Liver (tissue), 9 donors: ENCODE measurements around the gene LPP. TPM values are rescaled to one million over a fixed set of nuclear protein-coding genes. Genes with fewer than 3 reads are reported as not detected.
"Not testable (repeated sequence)": the region's sequence is repeated elsewhere in the genome, so short reads cannot be mapped to it uniquely, and the experiment has no call there.

Experiments
- DNase-seq: peaks from one replicate; pipeline ENCODE4 v3.0.0-alpha.2; 2017; ENCODE audit warnings: low spot score
- H3K27ac ChIP-seq, 2 donors: one replicate each; pipeline ENCODE4 v1.7.0; 2013; ENCODE audit warnings: inconsistent platforms in 2 of 2, low read length in 2 of 2, control low read depth in 1 of 2, low read depth in 1 of 2, mild to moderate bottlenecking in 1 of 2
- H3K27me3 ChIP-seq, 4 donors: one replicate each; pipeline versions ENCODE4 v1.6.1 to v1.7.0; 2013; ENCODE audit warnings: low read length in 3 of 4, inconsistent platforms in 1 of 4, mild to moderate bottlenecking in 1 of 4, moderate library complexity in 1 of 4; ENCODE audit not compliant: control insufficient read depth in 4 of 4, insufficient read depth in 4 of 4
- H3K36me3 ChIP-seq, 4 donors: one replicate each; pipeline versions ENCODE4 v1.6.1 to v1.7.0; 2013; ENCODE audit warnings: low read length in 3 of 4, mild to moderate bottlenecking in 3 of 4, low read depth in 1 of 4, moderate library complexity in 1 of 4; ENCODE audit not compliant: control insufficient read depth in 4 of 4, insufficient read depth in 3 of 4
- H3K4me1 ChIP-seq, 4 donors: one replicate each; pipeline versions ENCODE4 v1.6.1 to v1.7.0; 2013; ENCODE audit warnings: low read length in 3 of 4, mild to moderate bottlenecking in 3 of 4, moderate library complexity in 1 of 4; ENCODE audit not compliant: control insufficient read depth in 4 of 4, insufficient read depth in 4 of 4
- H3K4me3 ChIP-seq, 3 donors: one replicate each; pipeline versions ENCODE4 v1.6.1 to v1.7.0; 2013; ENCODE audit warnings: low read length in 3 of 3, control low read depth in 1 of 3, low read depth in 1 of 3, mild to moderate bottlenecking in 1 of 3
- H3K9ac ChIP-seq, 2 donors: one replicate each; pipeline ENCODE4 v1.7.0; 2013; ENCODE audit warnings: low read length in 2 of 2, mild to moderate bottlenecking in 2 of 2, moderate library complexity in 2 of 2, control low read depth in 1 of 2, low read depth in 1 of 2
- H3K9me3 ChIP-seq, 4 donors: one replicate each; pipeline versions ENCODE4 v1.6.1 to v1.7.0; 2013; ENCODE audit warnings: low read length in 3 of 4; ENCODE audit not compliant: control insufficient read depth in 4 of 4
- EGR1 ChIP-seq, 2 donors: IDR thresholded peaks; 2 replicates each; pipeline ENCODE4 v1.6.1; 2016 to 2018; ENCODE audit warnings: antibody characterized with exemption in 2 of 2, low read depth in 2 of 2
- FOXA1 ChIP-seq: IDR thresholded peaks from 2 replicates; pipeline ENCODE4 v1.6.1; 2016; ENCODE audit warnings: antibody characterized with exemption
- FOXA2 ChIP-seq: IDR thresholded peaks from 2 replicates; pipeline ENCODE4 v1.6.1; 2016; ENCODE audit warnings: antibody characterized with exemption
- GABPA ChIP-seq, 2 donors: IDR thresholded peaks in 1 of 2; conservative IDR thresholded peaks in 1 of 2; 2 replicates each; pipeline ENCODE4 v1.6.1; 2016; ENCODE audit warnings: antibody characterized with exemption in 2 of 2, mild to moderate bottlenecking in 1 of 2, moderate library complexity in 1 of 2
- HNF4A ChIP-seq, 2 donors: conservative IDR thresholded peaks; 2 replicates each; pipeline ENCODE4 v1.6.1; 2016; ENCODE audit warnings: antibody characterized with exemption in 2 of 2, mild to moderate bottlenecking in 2 of 2
- HNF4G ChIP-seq: IDR thresholded peaks from 2 replicates; pipeline ENCODE4 v1.6.1; 2016; ENCODE audit warnings: antibody characterized with exemption
- JUND ChIP-seq, 2 donors: IDR thresholded peaks; 2 replicates each; pipeline ENCODE4 v1.6.1; 2016; ENCODE audit warnings: antibody characterized with exemption in 2 of 2
- RAD21 ChIP-seq, 2 donors: IDR thresholded peaks; 2 replicates each; pipeline ENCODE4 v1.6.1; 2016; ENCODE audit warnings: antibody characterized with exemption in 2 of 2, mild to moderate bottlenecking in 2 of 2
- RXRA ChIP-seq, 2 donors: IDR thresholded peaks; 2 replicates each; pipeline ENCODE4 v1.6.1; 2017 to 2018; ENCODE audit warnings: antibody characterized with exemption in 2 of 2, mild to moderate bottlenecking in 1 of 2
- SP1 ChIP-seq: IDR thresholded peaks from 2 replicates; pipeline ENCODE4 v1.6.1; 2018; ENCODE audit warnings: antibody characterized with exemption, mild to moderate bottlenecking
- TAF1 ChIP-seq: conservative IDR thresholded peaks from 2 replicates; pipeline ENCODE4 v1.6.1; 2016; ENCODE audit warnings: antibody characterized with exemption, mild to moderate bottlenecking
- YY1 ChIP-seq: IDR thresholded peaks from 2 replicates; pipeline ENCODE4 v1.6.1; 2016; ENCODE audit warnings: antibody characterized with exemption, mild to moderate bottlenecking
- WGBS: extraction: QIAGEN DNeasy Blood & Tissue Kit; methylation state at CpG from one replicate; pipeline ENCODE4 v1.1.7; 2013; 5-methylcytosine and 5-hydroxymethylcytosine counted together
- polyA plus RNA-seq, 2 donors: library from polyadenylated mRNA; stranded (reverse) in 1 of 2; unstranded in 1 of 2; fragments of 200-250 nt in 1 of 2; fragments of >200 nt in 1 of 2; fragmentation: Nextera tagmentation in 1 of 2; extraction: Ambion mirVana in 1 of 2; gene quantifications; one replicate each; pipeline versions ENCODE4 v1.2.1 to v1.2.3, GENCODE V29; 2013 to 2015
- total RNA-seq, 2 donors: library from RNA; depleted of rRNA; stranded (reverse); fragments of >200 nt; gene quantifications; one replicate each; pipeline ENCODE4 v1.2.3, GENCODE V29; 2014
- TF ChIP-seq, protein P1 (sequence below): IDR thresholded peaks from 2 replicates; pipeline ENCODE4 v1.6.1; 2016; ENCODE audit warnings: antibody characterized with exemption
- TF ChIP-seq, protein P2 (sequence below): IDR thresholded peaks from 2 replicates; pipeline ENCODE4 v1.6.1; 2016; ENCODE audit warnings: antibody characterized with exemption
- TF ChIP-seq, protein P3 (sequence below): IDR thresholded peaks from 2 replicates; pipeline ENCODE4 v1.6.1; 2016; ENCODE audit warnings: antibody characterized with exemption
- TF ChIP-seq, protein P4 (sequence below): fragments of 150-350 bp; IDR thresholded peaks from 2 replicates; pipeline ENCODE4 v1.5.1; 2017; ENCODE audit warnings: improper control_type of control experiment, low read depth, low read length; ENCODE audit not compliant: missing input control
- donor health status: healthy.
- donor health status: healthy.
- donor health status: healthy.
- donor health status: healthy.
- donor health status: healthy.

Gene LPP
- total and polyA plus RNA-seq, 4 donors, result 3.3 to 53.7 (median 28.2) TPM

DNA sequence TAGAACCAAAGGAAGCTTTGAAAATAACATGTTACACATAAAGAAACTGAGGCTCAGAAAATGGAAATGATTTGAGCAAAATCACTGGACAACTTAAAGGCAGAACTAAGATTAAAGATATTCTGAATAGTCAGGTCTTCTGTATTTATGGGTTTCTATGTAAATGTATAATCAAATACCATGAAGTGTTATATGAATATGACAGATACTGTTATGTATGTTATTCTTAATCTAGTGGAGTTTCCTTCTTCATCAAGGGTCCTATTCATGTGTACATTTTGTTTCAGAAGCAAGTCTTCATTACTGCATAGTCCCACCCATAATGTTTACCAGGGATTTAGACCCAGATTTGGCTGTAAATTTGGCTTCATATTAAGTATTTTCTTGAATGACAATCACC, 547.0 kb downstream of the LPP start:
- Histone ChIP-seq H3K9me3 (no peaks in the 10 kb centered on the region), H3K9ac (no peak overlapping the region), H3K27me3 (no peaks in the 10 kb centered on the region), H3K4me1 (peaks cover 0 to 4% (median 2%) of the 10 kb centered on the region in 4 donors), H3K4me3 (no peak overlapping the region), H3K27ac (no peak overlapping the region), H3K36me3 (no peaks in the 10 kb centered on the region)
- TF ChIP-seq SP1, result no peak
- no peak for TF ChIP-seq HNF4A (conservative IDR thresholded peaks at IDR 0.05)
- no peak for TF ChIP-seq RXRA (IDR thresholded peaks at IDR 0.05)
- no peak for TF ChIP-seq EGR1 (IDR thresholded peaks at IDR 0.05; ENCODE audit: low read depth in 2 of 2)
- no peak for DNase-seq

DNA sequence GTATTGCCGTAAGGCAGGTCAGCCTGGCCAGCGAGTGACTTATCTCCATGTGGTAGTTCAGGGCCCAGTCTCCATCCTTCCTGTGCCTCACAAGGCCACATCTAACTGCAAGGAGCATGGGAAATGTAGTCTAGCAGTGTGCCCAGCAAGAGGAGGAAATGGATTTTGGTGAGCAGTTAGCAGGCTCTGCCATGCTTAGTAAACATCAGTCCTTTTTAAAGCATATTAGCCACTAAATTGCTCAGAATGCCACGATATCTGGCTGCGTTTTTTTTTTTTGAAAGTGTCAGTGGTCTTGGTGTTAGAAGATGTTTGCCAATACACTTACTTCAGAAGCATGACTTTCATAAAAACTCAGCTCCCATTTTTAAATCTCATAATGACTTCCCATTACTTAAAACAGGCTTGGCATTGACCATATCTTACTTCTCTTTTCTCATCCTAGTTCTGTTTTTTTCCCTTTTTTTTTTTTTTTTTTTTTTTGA, 547.6 kb downstream of the LPP start:
- WGBS, result 67% methylated on average over 4 of the region's 4 CpGs
- Histone ChIP-seq H3K36me3 (no peaks in the 10 kb centered on the region), H3K9me3 (no peaks in the 10 kb centered on the region), H3K9ac (no peak overlapping the region), H3K4me3 (no peak overlapping the region), H3K27ac (no peak overlapping the region), H3K27me3 (no peaks in the 10 kb centered on the region), H3K4me1 (peaks cover 0 to 8% (median 2%) of the 10 kb centered on the region in 4 donors)
- TF ChIP-seq EGR1 (IDR thresholded peaks at IDR 0.05; ENCODE audit: low read depth in 2 of 2) (no peak), RAD21 (IDR thresholded peaks at IDR 0.05) (no peak), TAF1 (no peak), FOXA2 (no peak), YY1 (no peak), HNF4G (no peak), FOXA1 (no peak), GABPA (IDR thresholded peaks at IDR 0.05 in 1 of 2, conservative IDR thresholded peaks at IDR 0.05 in 1 of 2) (no peak)
- TF ChIP-seq, protein P1, sequence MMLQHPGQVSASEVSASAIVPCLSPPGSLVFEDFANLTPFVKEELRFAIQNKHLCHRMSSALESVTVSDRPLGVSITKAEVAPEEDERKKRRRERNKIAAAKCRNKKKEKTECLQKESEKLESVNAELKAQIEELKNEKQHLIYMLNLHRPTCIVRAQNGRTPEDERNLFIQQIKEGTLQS, result no peak
- TF ChIP-seq, protein P2, sequence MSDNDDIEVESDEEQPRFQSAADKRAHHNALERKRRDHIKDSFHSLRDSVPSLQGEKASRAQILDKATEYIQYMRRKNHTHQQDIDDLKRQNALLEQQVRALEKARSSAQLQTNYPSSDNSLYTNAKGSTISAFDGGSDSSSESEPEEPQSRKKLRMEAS, result no peak
- TF ChIP-seq, protein P3, sequence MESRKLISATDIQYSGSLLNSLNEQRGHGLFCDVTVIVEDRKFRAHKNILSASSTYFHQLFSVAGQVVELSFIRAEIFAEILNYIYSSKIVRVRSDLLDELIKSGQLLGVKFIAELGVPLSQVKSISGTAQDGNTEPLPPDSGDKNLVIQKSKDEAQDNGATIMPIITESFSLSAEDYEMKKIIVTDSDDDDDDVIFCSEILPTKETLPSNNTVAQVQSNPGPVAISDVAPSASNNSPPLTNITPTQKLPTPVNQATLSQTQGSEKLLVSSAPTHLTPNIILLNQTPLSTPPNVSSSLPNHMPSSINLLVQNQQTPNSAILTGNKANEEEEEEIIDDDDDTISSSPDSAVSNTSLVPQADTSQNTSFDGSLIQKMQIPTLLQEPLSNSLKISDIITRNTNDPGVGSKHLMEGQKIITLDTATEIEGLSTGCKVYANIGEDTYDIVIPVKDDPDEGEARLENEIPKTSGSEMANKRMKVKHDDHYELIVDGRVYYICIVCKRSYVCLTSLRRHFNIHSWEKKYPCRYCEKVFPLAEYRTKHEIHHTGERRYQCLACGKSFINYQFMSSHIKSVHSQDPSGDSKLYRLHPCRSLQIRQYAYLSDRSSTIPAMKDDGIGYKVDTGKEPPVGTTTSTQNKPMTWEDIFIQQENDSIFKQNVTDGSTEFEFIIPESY, result no peak
- no peak for DNase-seq

DNA sequence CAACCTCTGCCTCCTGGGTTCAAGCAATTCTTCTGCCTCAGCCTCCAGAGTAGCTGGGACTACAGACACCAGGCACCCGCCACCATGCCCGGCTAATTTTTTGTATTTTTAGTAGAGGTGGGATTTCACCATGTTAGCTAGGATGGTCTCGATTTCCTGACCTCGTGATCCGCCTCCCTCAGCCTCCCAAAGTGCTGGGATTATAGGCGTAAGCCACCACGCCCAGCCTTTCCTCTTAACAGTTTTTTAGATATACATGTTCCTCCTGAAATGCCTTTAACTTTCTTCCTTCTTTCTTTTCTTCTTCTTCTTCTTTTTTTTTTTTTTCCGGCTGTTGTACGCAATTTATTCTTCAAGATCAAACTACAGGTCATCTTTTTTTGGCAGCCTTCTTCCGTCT, 548.1 kb downstream of the LPP start:
- not testable (repeated sequence) for H3K27me3 ChIP-seq, H3K4me1 ChIP-seq, H3K9me3 ChIP-seq, H3K36me3 ChIP-seq, H3K27ac ChIP-seq, H3K4me3 ChIP-seq, DNase-seq, H3K9ac ChIP-seq
- WGBS, result 88% methylated on average over 10 of the region's 10 CpGs

DNA sequence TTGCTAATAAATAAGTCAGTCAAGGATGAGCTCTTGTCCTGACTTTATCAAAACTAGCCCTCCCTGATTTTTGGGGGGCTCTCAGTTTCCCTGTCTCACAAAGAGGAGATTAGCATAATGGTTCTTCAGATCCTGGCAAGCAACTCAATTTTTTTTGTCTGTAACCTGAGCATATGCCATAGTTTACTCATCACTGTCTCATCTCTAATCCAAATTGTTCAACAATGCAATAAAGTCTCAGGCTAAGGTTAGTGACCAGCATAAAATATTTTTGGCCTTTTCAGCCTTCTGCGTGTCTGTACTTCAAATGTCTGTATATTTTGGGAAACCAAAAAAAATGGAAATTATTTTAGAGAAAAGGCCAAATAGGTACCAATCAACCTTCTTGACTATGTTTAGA, 552.2 kb downstream of the LPP start:
- DNase-seq, result no peak
- TF ChIP-seq FOXA2 (no peak), RAD21 (IDR thresholded peaks at IDR 0.05) (no peak), GABPA (IDR thresholded peaks at IDR 0.05 in 1 of 2, conservative IDR thresholded peaks at IDR 0.05 in 1 of 2) (no peak), HNF4A (conservative IDR thresholded peaks at IDR 0.05) (no peak), JUND (IDR thresholded peaks at IDR 0.05) (no peak), FOXA1 (no peak), RXRA (IDR thresholded peaks at IDR 0.05) (no peak), HNF4G (no peak)
- TF ChIP-seq, protein P4, sequence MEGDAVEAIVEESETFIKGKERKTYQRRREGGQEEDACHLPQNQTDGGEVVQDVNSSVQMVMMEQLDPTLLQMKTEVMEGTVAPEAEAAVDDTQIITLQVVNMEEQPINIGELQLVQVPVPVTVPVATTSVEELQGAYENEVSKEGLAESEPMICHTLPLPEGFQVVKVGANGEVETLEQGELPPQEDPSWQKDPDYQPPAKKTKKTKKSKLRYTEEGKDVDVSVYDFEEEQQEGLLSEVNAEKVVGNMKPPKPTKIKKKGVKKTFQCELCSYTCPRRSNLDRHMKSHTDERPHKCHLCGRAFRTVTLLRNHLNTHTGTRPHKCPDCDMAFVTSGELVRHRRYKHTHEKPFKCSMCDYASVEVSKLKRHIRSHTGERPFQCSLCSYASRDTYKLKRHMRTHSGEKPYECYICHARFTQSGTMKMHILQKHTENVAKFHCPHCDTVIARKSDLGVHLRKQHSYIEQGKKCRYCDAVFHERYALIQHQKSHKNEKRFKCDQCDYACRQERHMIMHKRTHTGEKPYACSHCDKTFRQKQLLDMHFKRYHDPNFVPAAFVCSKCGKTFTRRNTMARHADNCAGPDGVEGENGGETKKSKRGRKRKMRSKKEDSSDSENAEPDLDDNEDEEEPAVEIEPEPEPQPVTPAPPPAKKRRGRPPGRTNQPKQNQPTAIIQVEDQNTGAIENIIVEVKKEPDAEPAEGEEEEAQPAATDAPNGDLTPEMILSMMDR, result no peak
- TF ChIP-seq, protein P3, result no peak
- TF ChIP-seq, protein P2, result no peak

More for the DNA sequence above, 552.2 kb downstream of the LPP start:
- Histone ChIP-seq H3K27ac (no peak overlapping the region), H3K9ac (no peak overlapping the region), H3K9me3 (no peaks in the 10 kb centered on the region), H3K27me3 (no peaks in the 10 kb centered on the region), H3K4me3 (no peak overlapping the region), H3K4me1 (peaks cover 0 to 6% (median 2%) of the 10 kb centered on the region in 4 donors), H3K36me3 (no peaks in the 10 kb centered on the region)
- WGBS, result 95% methylated on average over 1 of the region's 1 CpG
